Uterus (tissue), 4 donors: ENCODE measurements around the gene RASGRF1. TPM values are rescaled to one million over a fixed set of nuclear protein-coding genes. Genes with fewer than 3 reads are reported as not detected.

Experiments
- DNase-seq, 2 donors: peaks; one replicate each; pipeline ENCODE4 v3.0.0-alpha.2; 2019 to 2020
- H3K27ac ChIP-seq, 2 donors: fragments of 200-600 bp; sonication (generic); 1 replicate in 1 of 2; 2 replicates in 1 of 2; pipeline ENCODE4 v1.5.1; 2016 to 2018
- H3K27me3 ChIP-seq, 2 donors: fragments of 200-600 bp; sonication (generic); one replicate each; pipeline ENCODE4 v1.5.1; 2018 to 2019; ENCODE audit warnings: control low read depth in 1 of 2
- H3K36me3 ChIP-seq, 2 donors: fragments of 200-600 bp; sonication (generic); one replicate each; pipeline ENCODE4 v1.5.1; 2019; ENCODE audit warnings: control low read depth in 1 of 2
- H3K4me1 ChIP-seq, 2 donors: fragments of 200-600 bp; sonication (generic); one replicate each; pipeline ENCODE4 v1.5.1; 2018 to 2019; ENCODE audit warnings: control low read depth in 1 of 2
- H3K4me3 ChIP-seq, 2 donors: fragments of 200-600 bp; sonication (generic); 1 replicate in 1 of 2; 2 replicates in 1 of 2; pipeline ENCODE4 v1.5.1; 2018 to 2019; ENCODE audit warnings: mild to moderate bottlenecking in 1 of 2
- H3K9me3 ChIP-seq, 2 donors: fragments of 200-600 bp; sonication (generic); one replicate each; pipeline ENCODE4 v1.5.1; 2019; ENCODE audit warnings: control low read depth in 1 of 2
- POLR2A ChIP-seq, 2 donors: fragments of 450-650 bp; IDR thresholded peaks; one replicate each; pipeline ENCODE4 v1.6.1; 2016; ENCODE audit warnings: antibody characterized with exemption in 2 of 2, mild to moderate bottlenecking in 1 of 2, moderate library complexity in 1 of 2
- intact Hi-C: fragments of 100-400 bp; cut with DNase I; formaldehyde crosslinking; loops from one replicate; pipeline ENCODE4 v1.15.1; 2023; ENCODE audit warnings: low total_unique reads
- total RNA-seq, 4 donors: library from RNA; depleted of rRNA in 3 of 4; stranded (reverse); fragments of >200 nt in 3 of 4; gene quantifications; one replicate each; pipeline versions ENCODE4 v1.1.0 to v1.2.4, GENCODE V29; 2014 to 2023
- TF ChIP-seq, protein P1 (sequence below), 4 experiments: fragments of 200-600 bp in 2 of 4; fragments of 450-650 bp in 2 of 4; sonication (generic) in 2 of 4; IDR thresholded peaks; one replicate each; pipeline ENCODE4 v1.5.1; 2016 to 2019; ENCODE audit warnings: antibody characterized with exemption in 4 of 4, mild to moderate bottlenecking in 2 of 4, moderate library complexity in 1 of 4
- donor health status: DM: yes; HTN: yes; CAD: no.

The RASGRF1 gene, protein sequence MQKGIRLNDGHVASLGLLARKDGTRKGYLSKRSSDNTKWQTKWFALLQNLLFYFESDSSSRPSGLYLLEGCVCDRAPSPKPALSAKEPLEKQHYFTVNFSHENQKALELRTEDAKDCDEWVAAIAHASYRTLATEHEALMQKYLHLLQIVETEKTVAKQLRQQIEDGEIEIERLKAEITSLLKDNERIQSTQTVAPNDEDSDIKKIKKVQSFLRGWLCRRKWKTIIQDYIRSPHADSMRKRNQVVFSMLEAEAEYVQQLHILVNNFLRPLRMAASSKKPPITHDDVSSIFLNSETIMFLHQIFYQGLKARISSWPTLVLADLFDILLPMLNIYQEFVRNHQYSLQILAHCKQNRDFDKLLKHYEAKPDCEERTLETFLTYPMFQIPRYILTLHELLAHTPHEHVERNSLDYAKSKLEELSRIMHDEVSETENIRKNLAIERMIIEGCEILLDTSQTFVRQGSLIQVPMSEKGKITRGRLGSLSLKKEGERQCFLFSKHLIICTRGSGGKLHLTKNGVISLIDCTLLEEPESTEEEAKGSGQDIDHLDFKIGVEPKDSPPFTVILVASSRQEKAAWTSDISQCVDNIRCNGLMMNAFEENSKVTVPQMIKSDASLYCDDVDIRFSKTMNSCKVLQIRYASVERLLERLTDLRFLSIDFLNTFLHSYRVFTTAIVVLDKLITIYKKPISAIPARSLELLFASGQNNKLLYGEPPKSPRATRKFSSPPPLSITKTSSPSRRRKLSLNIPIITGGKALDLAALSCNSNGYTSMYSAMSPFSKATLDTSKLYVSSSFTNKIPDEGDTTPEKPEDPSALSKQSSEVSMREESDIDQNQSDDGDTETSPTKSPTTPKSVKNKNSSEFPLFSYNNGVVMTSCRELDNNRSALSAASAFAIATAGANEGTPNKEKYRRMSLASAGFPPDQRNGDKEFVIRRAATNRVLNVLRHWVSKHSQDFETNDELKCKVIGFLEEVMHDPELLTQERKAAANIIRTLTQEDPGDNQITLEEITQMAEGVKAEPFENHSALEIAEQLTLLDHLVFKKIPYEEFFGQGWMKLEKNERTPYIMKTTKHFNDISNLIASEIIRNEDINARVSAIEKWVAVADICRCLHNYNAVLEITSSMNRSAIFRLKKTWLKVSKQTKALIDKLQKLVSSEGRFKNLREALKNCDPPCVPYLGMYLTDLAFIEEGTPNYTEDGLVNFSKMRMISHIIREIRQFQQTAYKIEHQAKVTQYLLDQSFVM (N-terminal part only)
- total RNA-seq, result 1 to 10 TPM in 2 of 4 donors, under 1 TPM in 1, not detected in 1; 0.21 to 3.4 (median 1.8) TPM

DNA sequence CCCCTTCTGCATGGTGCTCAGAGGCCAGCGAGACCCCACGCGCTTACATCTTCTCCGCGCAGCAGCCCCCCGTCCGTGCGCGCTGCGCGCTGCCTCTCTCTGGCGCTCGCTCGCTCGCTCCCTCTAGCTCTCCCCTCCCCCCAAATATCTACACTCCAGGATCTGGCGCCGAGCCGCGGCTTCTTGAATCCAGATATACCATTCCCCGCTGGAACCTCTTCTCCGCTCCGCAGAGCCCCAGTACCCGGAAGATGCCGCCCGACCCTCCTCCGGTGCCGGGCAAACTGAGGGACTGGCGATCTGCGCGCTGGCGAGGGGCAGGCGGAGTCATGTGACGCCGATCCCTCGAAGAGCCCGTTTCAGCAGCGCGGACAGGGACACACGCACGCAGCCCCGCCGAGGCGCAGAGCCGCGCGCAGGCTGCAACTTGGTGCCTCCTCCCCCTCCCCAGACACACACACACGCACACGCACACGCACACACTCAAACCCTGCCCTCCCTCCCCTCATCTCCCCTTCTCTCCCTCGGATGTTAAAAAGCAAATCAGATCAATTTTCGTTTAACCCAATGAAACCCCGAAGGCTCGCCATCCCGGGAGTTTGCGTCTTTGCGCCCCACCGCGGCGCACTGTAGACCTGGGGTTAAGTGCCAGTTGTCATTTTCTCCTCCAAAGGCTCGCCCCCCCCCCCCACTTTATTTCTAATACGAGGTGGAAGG, at the start of gene RASGRF1:
TSS of gene RASGRF1 (minus strand) at position 294 of the 717 bp plus-strand sequence. CDS start at position 12, 282 bp downstream.
- H3K27ac ChIP-seq, result no peak within 1 kb of the TSS
- H3K27me3 ChIP-seq, result peaks cover 0 to 16% of the 10 kb centered on the region in 2 donors
- H3K4me1 ChIP-seq, result peaks cover 0 to 18% of the 10 kb centered on the region in 2 donors
- H3K36me3 ChIP-seq, result no peaks in the 10 kb centered on the region
- intact Hi-C loops, result no loop called here
- no peak for DNase-seq
- H3K4me3 ChIP-seq, result no peak within 1 kb of the TSS
- no peak for TF ChIP-seq POLR2A (IDR thresholded peaks at IDR 0.05)
- TF ChIP-seq, protein P1, sequence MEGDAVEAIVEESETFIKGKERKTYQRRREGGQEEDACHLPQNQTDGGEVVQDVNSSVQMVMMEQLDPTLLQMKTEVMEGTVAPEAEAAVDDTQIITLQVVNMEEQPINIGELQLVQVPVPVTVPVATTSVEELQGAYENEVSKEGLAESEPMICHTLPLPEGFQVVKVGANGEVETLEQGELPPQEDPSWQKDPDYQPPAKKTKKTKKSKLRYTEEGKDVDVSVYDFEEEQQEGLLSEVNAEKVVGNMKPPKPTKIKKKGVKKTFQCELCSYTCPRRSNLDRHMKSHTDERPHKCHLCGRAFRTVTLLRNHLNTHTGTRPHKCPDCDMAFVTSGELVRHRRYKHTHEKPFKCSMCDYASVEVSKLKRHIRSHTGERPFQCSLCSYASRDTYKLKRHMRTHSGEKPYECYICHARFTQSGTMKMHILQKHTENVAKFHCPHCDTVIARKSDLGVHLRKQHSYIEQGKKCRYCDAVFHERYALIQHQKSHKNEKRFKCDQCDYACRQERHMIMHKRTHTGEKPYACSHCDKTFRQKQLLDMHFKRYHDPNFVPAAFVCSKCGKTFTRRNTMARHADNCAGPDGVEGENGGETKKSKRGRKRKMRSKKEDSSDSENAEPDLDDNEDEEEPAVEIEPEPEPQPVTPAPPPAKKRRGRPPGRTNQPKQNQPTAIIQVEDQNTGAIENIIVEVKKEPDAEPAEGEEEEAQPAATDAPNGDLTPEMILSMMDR (IDR thresholded peaks at IDR 0.05), result no peak
- no peaks in the 10 kb centered on the region for H3K9me3 ChIP-seq

DNA sequence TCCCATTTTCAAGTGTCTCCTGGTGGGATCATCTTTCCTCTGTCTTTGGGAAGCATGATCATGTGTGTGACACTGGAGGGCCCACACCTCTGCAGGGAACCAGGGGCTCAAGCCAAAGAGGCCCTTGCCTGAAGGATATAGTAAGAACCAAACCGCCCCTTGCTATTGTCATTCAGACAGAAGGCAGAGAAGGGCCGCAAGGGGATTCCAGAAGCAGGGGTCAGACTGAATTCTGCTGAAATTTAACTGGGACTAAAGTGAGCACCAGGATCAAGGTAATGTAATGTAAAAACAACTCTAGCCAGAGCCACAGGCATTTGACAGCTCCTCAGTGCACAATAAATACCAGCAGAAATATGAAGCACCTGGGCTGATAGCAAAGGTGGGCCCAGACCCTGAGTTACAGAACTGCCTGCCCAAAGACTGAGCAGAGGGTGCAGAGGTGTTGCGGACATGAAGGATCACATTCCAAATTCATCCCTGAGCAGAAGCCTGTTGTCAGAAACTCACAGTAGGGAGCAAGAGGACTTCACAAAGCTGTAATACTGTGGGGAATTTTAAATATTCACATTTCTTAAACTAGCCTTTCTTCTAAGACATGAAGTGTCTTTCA, 46.0 kb upstream of the RASGRF1 start:
- no peak for DNase-seq
- H3K4me3 ChIP-seq, result no peak overlapping the region
- intact Hi-C loops, result no loop called here
- H3K27me3 ChIP-seq, result no peaks in the 10 kb centered on the region
- TF ChIP-seq, protein P1 (IDR thresholded peaks at IDR 0.05), result no peak
- no peak for TF ChIP-seq POLR2A (IDR thresholded peaks at IDR 0.05)
- H3K36me3 ChIP-seq, result no peaks in the 10 kb centered on the region
- H3K4me1 ChIP-seq, result no peaks in the 10 kb centered on the region
- H3K27ac ChIP-seq, result no peak overlapping the region
- no peaks in the 10 kb centered on the region for H3K9me3 ChIP-seq

DNA sequence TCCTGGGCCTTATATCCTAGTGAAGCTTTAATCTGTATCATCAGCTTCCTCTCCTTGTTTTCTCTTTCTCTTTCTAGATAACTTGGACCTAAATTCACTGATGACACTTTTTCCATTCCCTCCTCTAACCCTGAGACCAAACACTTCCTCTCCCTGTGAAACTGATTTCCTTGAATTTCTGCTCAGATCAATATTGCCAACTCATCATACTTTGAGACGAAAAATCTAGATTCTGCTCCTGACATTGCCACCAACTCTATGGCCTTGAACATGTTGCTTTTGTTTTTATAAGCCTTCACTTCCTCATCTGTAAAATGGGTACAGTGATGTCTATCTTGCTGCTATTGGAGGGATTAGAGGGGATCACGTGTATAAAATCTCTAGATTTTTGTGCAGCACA, 42.7 kb upstream of the RASGRF1 start:
- TF ChIP-seq, protein P1 (IDR thresholded peaks at IDR 0.05), result no peak
- TF ChIP-seq POLR2A (IDR thresholded peaks at IDR 0.05), result no peak
- Histone ChIP-seq H3K4me1 (no peaks in the 10 kb centered on the region), H3K4me3 (no peak overlapping the region), H3K27ac (no peak overlapping the region), H3K9me3 (peaks cover 0 to 3% of the 10 kb centered on the region in 2 donors), H3K27me3 (no peaks in the 10 kb centered on the region), H3K36me3 (no peaks in the 10 kb centered on the region)
- DNase-seq, result no peak
- intact Hi-C loops, result no loop called here

DNA sequence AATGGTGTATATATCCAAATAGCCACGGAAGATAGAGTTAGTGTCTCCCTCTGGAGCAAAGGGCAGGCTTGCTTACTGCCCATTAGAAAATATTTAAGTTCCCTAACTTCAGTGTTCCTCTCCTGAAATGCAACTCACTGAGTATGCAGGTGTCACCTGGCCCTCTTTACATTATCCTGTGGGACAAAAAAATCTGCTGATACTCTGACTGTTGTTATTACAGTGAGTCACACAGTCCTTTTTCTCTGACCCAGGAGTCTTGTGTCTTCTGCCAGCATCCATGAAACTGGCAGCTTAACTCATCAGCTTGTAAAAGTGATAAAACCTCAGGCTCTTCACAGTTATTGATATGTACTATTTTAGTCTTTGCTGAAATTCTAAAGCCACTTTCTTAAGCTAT, 42.2 kb upstream of the RASGRF1 start:
- TF ChIP-seq POLR2A (IDR thresholded peaks at IDR 0.05), result no peak
- TF ChIP-seq, protein P1 (IDR thresholded peaks at IDR 0.05), result no peak
- no peaks in the 10 kb centered on the region for H3K4me1 ChIP-seq
- H3K27ac ChIP-seq, result no peak overlapping the region
- no peaks in the 10 kb centered on the region for H3K36me3 ChIP-seq
- H3K27me3 ChIP-seq, result no peaks in the 10 kb centered on the region
- intact Hi-C loops, result no loop called here
- DNase-seq, result no peak
- H3K9me3 ChIP-seq, result peaks cover 0 to 3% of the 10 kb centered on the region in 2 donors
- no peak overlapping the region for H3K4me3 ChIP-seq
